Measurements from ENCODE around the gene GAS7.

The GAS7 gene

GRCh38 chr17:10130677-10131076 is 67.7 kb downstream of the GAS7 start:
- Histone ChIP-seq H3K9me3 (ENCODE audit: control insufficient read depth, insufficient read depth, low read depth, low read length) (no peaks in the 10 kb centered on the region), H3K4me3 (ENCODE audit: low read depth, low read length) (no peak overlapping the region), H3K27me3 (ENCODE audit: control insufficient read depth, insufficient read depth, low read length) (no peaks in the 10 kb centered on the region), H3K36me3 (ENCODE audit: control insufficient read depth, insufficient read depth, low read length) (no peaks in the 10 kb centered on the region), H3K4me1 (ENCODE audit: control insufficient read depth, insufficient read depth, low read length) (peaks cover 26% of the 10 kb centered on the region), H3K9ac (ENCODE audit: low read length) (no peak overlapping the region), H3K27ac (ENCODE audit: low read depth, low read length) (no peak overlapping the region)

GRCh38 chr17:10130263-10130662 is 68.1 kb downstream of the GAS7 start:
- no peak overlapping the region for H3K9ac ChIP-seq (ENCODE audit: low read length)
- no peaks in the 10 kb centered on the region for H3K9me3 ChIP-seq (ENCODE audit: control insufficient read depth, insufficient read depth, low read depth, low read length)
- no peak overlapping the region for H3K27ac ChIP-seq (ENCODE audit: low read depth, low read length)
- H3K27me3 ChIP-seq (ENCODE audit: control insufficient read depth, insufficient read depth, low read length): no peaks in the 10 kb centered on the region
- peaks cover 26% of the 10 kb centered on the region for H3K4me1 ChIP-seq (ENCODE audit: control insufficient read depth, insufficient read depth, low read length)
- H3K4me3 ChIP-seq (ENCODE audit: low read depth, low read length): no peak overlapping the region
- H3K36me3 ChIP-seq (ENCODE audit: control insufficient read depth, insufficient read depth, low read length): no peaks in the 10 kb centered on the region

GRCh38 chr17:10127819-10128425 is 70.5 kb downstream of the GAS7 start:
- peaks cover 26% of the 10 kb centered on the region for H3K4me1 ChIP-seq (ENCODE audit: control insufficient read depth, insufficient read depth, low read length)
- H3K27ac ChIP-seq (ENCODE audit: low read depth, low read length): peak overlapping the region; percentile 10; the same call in 1 of the 2 replicates
- peak overlapping the region; percentile 7 for H3K9ac ChIP-seq (ENCODE audit: low read length)

GRCh38 chr17:10126616-10127501 is 71.5 kb downstream of the GAS7 start:
- peak overlapping the region; percentile 39 for H3K9ac ChIP-seq (ENCODE audit: low read length)
- no peaks in the 10 kb centered on the region for H3K9me3 ChIP-seq (ENCODE audit: control insufficient read depth, insufficient read depth, low read depth, low read length)
- H3K36me3 ChIP-seq (ENCODE audit: control insufficient read depth, insufficient read depth, low read length): no peaks in the 10 kb centered on the region
- peak overlapping the region; percentile 10; the same call in 1 of the 2 replicates for H3K27ac ChIP-seq (ENCODE audit: low read depth, low read length)
- H3K27me3 ChIP-seq (ENCODE audit: control insufficient read depth, insufficient read depth, low read length): no peaks in the 10 kb centered on the region
- no peak overlapping the region for H3K4me3 ChIP-seq (ENCODE audit: low read depth, low read length)
- peaks cover 32% of the 10 kb centered on the region for H3K4me1 ChIP-seq (ENCODE audit: control insufficient read depth, insufficient read depth, low read length)

More at GRCh38 chr17:10127819-10128425, 70.5 kb downstream of the GAS7 start:
- H3K36me3 ChIP-seq (ENCODE audit: control insufficient read depth, insufficient read depth, low read length): no peaks in the 10 kb centered on the region
- no peaks in the 10 kb centered on the region for H3K9me3 ChIP-seq (ENCODE audit: control insufficient read depth, insufficient read depth, low read depth, low read length)
- no peaks in the 10 kb centered on the region for H3K27me3 ChIP-seq (ENCODE audit: control insufficient read depth, insufficient read depth, low read length)
- H3K4me3 ChIP-seq (ENCODE audit: low read depth, low read length): no peak overlapping the region

GRCh38 chr17:10126276-10126615 is 72.2 kb downstream of the GAS7 start:
- no peak overlapping the region for H3K9ac ChIP-seq (ENCODE audit: low read length)
- no peak overlapping the region for H3K4me3 ChIP-seq (ENCODE audit: low read depth, low read length)
- peaks cover 33% of the 10 kb centered on the region for H3K4me1 ChIP-seq (ENCODE audit: control insufficient read depth, insufficient read depth, low read length)

GRCh38 chr17:10125531-10126275 is 72.7 kb downstream of the GAS7 start:
- H3K9me3 ChIP-seq (ENCODE audit: control insufficient read depth, insufficient read depth, low read depth, low read length): no peaks in the 10 kb centered on the region
- H3K27me3 ChIP-seq (ENCODE audit: control insufficient read depth, insufficient read depth, low read length): no peaks in the 10 kb centered on the region
- no peak overlapping the region for H3K9ac ChIP-seq (ENCODE audit: low read length)
- peaks cover 35% of the 10 kb centered on the region for H3K4me1 ChIP-seq (ENCODE audit: control insufficient read depth, insufficient read depth, low read length)
- no peak overlapping the region for H3K4me3 ChIP-seq (ENCODE audit: low read depth, low read length)
- H3K27ac ChIP-seq (ENCODE audit: low read depth, low read length): no peak overlapping the region
- H3K36me3 ChIP-seq (ENCODE audit: control insufficient read depth, insufficient read depth, low read length): no peaks in the 10 kb centered on the region

More at GRCh38 chr17:10126276-10126615, 72.2 kb downstream of the GAS7 start:
- Histone ChIP-seq H3K27me3 (ENCODE audit: control insufficient read depth, insufficient read depth, low read length) (no peaks in the 10 kb centered on the region), H3K9me3 (ENCODE audit: control insufficient read depth, insufficient read depth, low read depth, low read length) (no peaks in the 10 kb centered on the region), H3K27ac (ENCODE audit: low read depth, low read length) (no peak overlapping the region), H3K36me3 (ENCODE audit: control insufficient read depth, insufficient read depth, low read length) (no peaks in the 10 kb centered on the region)

GRCh38 chr17:10123093-10123492 is 75.3 kb downstream of the GAS7 start:
- Histone ChIP-seq H3K4me1 (ENCODE audit: control insufficient read depth, insufficient read depth, low read length) (peaks cover 53% of the 10 kb centered on the region), H3K9ac (ENCODE audit: low read length) (no peak overlapping the region), H3K36me3 (ENCODE audit: control insufficient read depth, insufficient read depth, low read length) (no peaks in the 10 kb centered on the region), H3K27ac (ENCODE audit: low read depth, low read length) (no peak overlapping the region), H3K27me3 (ENCODE audit: control insufficient read depth, insufficient read depth, low read length) (no peaks in the 10 kb centered on the region), H3K9me3 (ENCODE audit: control insufficient read depth, insufficient read depth, low read depth, low read length) (no peaks in the 10 kb centered on the region), H3K4me3 (ENCODE audit: low read depth, low read length) (no peak overlapping the region)

GRCh38 chr17:10121971-10122707 is 76.3 kb downstream of the GAS7 start:
- Histone ChIP-seq H3K9me3 (ENCODE audit: control insufficient read depth, insufficient read depth, low read depth, low read length) (no peaks in the 10 kb centered on the region), H3K4me3 (ENCODE audit: low read depth, low read length) (no peak overlapping the region), H3K27ac (ENCODE audit: low read depth, low read length) (no peak overlapping the region), H3K4me1 (ENCODE audit: control insufficient read depth, insufficient read depth, low read length) (peaks cover 51% of the 10 kb centered on the region), H3K36me3 (ENCODE audit: control insufficient read depth, insufficient read depth, low read length) (no peaks in the 10 kb centered on the region), H3K9ac (ENCODE audit: low read length) (no peak overlapping the region), H3K27me3 (ENCODE audit: control insufficient read depth, insufficient read depth, low read length) (no peaks in the 10 kb centered on the region)

GRCh38 chr17:10120749-10121148 is 77.7 kb downstream of the GAS7 start:
- no peak overlapping the region for H3K27ac ChIP-seq (ENCODE audit: low read depth, low read length)
- H3K27me3 ChIP-seq (ENCODE audit: control insufficient read depth, insufficient read depth, low read length): no peaks in the 10 kb centered on the region
- H3K9me3 ChIP-seq (ENCODE audit: control insufficient read depth, insufficient read depth, low read depth, low read length): no peaks in the 10 kb centered on the region
- no peak overlapping the region for H3K9ac ChIP-seq (ENCODE audit: low read length)
- H3K36me3 ChIP-seq (ENCODE audit: control insufficient read depth, insufficient read depth, low read length): no peaks in the 10 kb centered on the region
- no peak overlapping the region for H3K4me3 ChIP-seq (ENCODE audit: low read depth, low read length)
- H3K4me1 ChIP-seq (ENCODE audit: control insufficient read depth, insufficient read depth, low read length): peaks cover 41% of the 10 kb centered on the region

- no peak overlapping the region for H3K27ac ChIP-seq (ENCODE audit: low read depth, low read length)
- H3K9ac ChIP-seq (ENCODE audit: low read length): no peak overlapping the region
- no peaks in the 10 kb centered on the region for H3K27me3 ChIP-seq (ENCODE audit: control insufficient read depth, insufficient read depth, low read length)
- no peaks in the 10 kb centered on the region for H3K36me3 ChIP-seq (ENCODE audit: control insufficient read depth, insufficient read depth, low read length)
- no peak overlapping the region for H3K4me3 ChIP-seq (ENCODE audit: low read depth, low read length)
- H3K9me3 ChIP-seq (ENCODE audit: control insufficient read depth, insufficient read depth, low read depth, low read length): no peaks in the 10 kb centered on the region
- peaks cover 44% of the 10 kb centered on the region for H3K4me1 ChIP-seq (ENCODE audit: control insufficient read depth, insufficient read depth, low read length)
Observed at GRCh38 chr17:10120109-10120485, 78.3 kb downstream of the GAS7 start.

All from HUES6 (cell line).